MCF 10A (cell line): ENCODE data around the gene PAMR1. TPM values are rescaled to one million over a fixed set of nuclear protein-coding genes. Genes with fewer than 3 reads are reported as not detected.
A peak's percentile ranks its signal among the peaks of the same experiment; 100 is the strongest.

Experiments
- BruUV-seq: library from RNA; stranded (reverse); fragments of 400-500 nt; replicated peaks from 2 replicates; lab custom pipeline; 2021; lab: Mats Ljungman, UMichigan
- CTCF ChIA-PET: fragments of 300-600 bp; sonication (Branson Sonifier 250); formaldehyde crosslinking; extraction: SDS; loops from one replicate; lab custom pipeline; 2021; ENCODE audit warnings: antibody characterized with exemption, inconsistent platforms; lab: Yijun Ruan, JAX
- POLR2A ChIA-PET: fragments of 300-600, 350-650 bp; sonication (Branson Sonifier 250); formaldehyde crosslinking; extraction: SDS; loops from one replicate; lab custom pipeline; 2020; ENCODE audit warnings: antibody characterized with exemption, inconsistent platforms; lab: Yijun Ruan, JAX
- DNase-seq: peaks from one replicate; pipeline ENCODE4 v3.0.0-alpha.2; 2018; ENCODE audit not compliant: unreplicated experiment
- H3K27ac Mint-ChIP-seq: one replicate; pipeline ENCODE4 v1.8.0; 2022; ENCODE audit warnings: mild to moderate bottlenecking, low read depth, mixed read lengths; ENCODE audit not compliant: unreplicated experiment
- H3K27me3 Mint-ChIP-seq: one replicate; pipeline ENCODE4 v1.8.0; 2022; ENCODE audit warnings: mixed read lengths; ENCODE audit not compliant: insufficient read depth, unreplicated experiment
- H3K36me3 Mint-ChIP-seq: one replicate; pipeline ENCODE4 v1.8.0; 2022; ENCODE audit warnings: mild to moderate bottlenecking, moderate library complexity, mixed read lengths; ENCODE audit not compliant: insufficient read depth, unreplicated experiment
- H3K4me1 Mint-ChIP-seq: one replicate; pipeline ENCODE4 v1.8.0; 2022; ENCODE audit warnings: mixed read lengths; ENCODE audit not compliant: insufficient read depth, unreplicated experiment
- H3K4me3 Mint-ChIP-seq: one replicate; pipeline ENCODE4 v1.8.0; 2022; ENCODE audit warnings: mild to moderate bottlenecking, moderate library complexity, mixed read lengths; ENCODE audit not compliant: unreplicated experiment
- H3K9me3 Mint-ChIP-seq: one replicate; pipeline ENCODE4 v1.8.0; 2022; ENCODE audit warnings: mixed read lengths; ENCODE audit not compliant: unreplicated experiment
- intact Hi-C: fragments of 100-400 bp; cut with micrococcal nuclease; formaldehyde crosslinking; loops from 2 replicates; pipeline ENCODE4 v1.14.1; 2022
- total RNA-seq: library from RNA; stranded (reverse); gene quantifications from 2 replicates; pipeline ENCODE4 v1.2.3, GENCODE V29; 2022
- TF ChIP-seq, protein P1 (sequence below): fragments of 200-600 bp; IDR thresholded peaks from one replicate; pipeline ENCODE4 v1.8.0; 2022; ENCODE audit warnings: antibody characterized with exemption, mild to moderate bottlenecking; ENCODE audit not compliant: unreplicated experiment

PAMR1 gene
- total RNA-seq, 1 experiment from 2014 or later, result 0.51 TPM

DNA sequence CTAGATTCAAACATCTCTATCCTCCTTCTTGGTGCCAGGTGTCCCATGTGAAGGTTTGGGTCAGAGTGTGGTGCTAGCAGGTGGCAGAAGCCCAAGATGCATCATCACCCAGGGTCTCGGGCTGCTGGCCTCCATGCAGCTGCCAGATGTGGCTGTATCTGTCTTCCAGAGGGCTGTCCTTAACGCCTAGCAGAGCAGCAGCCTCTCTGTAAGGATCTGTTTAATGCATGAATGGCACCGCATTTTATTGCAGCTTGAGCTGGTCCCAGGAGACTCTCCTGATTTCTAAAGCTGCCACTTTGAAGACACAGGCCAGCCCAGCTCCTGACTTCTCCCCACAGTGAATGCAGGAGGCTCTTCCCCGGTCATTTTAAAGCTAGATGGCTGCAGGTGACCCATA is 132.3 kb downstream of the PAMR1 start:
- Mint-ChIP-seq H3K4me1 (peaks cover 15% of the 10 kb centered on the region), H3K36me3 (no peaks in the 10 kb centered on the region), H3K9me3 (no peaks in the 10 kb centered on the region), H3K4me3 (no peak overlapping the region), H3K27me3 (no peaks in the 10 kb centered on the region), H3K27ac (no peak overlapping the region)
- ChIA-PET POLR2A (interaction anchor here (0.5 to 1.3 kb wide), 4 partner anchors 44 to 618 kb away, joined by 3 to 4 read pairs (median 3); no protein-coding TSS in a partner anchor), CTCF (interaction anchor here (0.6 to 8.3 kb wide), 21 partner anchors 10 to 861 kb away, joined by 3 to 98 read pairs (median 4); no protein-coding TSS in a partner anchor)
- intact Hi-C loops, result loop anchor here (5.0 kb wide), 2 partner anchors 806 to 1026 kb away; no protein-coding TSS in a partner anchor
- TF ChIP-seq, protein P1, sequence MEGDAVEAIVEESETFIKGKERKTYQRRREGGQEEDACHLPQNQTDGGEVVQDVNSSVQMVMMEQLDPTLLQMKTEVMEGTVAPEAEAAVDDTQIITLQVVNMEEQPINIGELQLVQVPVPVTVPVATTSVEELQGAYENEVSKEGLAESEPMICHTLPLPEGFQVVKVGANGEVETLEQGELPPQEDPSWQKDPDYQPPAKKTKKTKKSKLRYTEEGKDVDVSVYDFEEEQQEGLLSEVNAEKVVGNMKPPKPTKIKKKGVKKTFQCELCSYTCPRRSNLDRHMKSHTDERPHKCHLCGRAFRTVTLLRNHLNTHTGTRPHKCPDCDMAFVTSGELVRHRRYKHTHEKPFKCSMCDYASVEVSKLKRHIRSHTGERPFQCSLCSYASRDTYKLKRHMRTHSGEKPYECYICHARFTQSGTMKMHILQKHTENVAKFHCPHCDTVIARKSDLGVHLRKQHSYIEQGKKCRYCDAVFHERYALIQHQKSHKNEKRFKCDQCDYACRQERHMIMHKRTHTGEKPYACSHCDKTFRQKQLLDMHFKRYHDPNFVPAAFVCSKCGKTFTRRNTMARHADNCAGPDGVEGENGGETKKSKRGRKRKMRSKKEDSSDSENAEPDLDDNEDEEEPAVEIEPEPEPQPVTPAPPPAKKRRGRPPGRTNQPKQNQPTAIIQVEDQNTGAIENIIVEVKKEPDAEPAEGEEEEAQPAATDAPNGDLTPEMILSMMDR, result no peak
- DNase-seq, result no peak
- no TSS peak for BruUV-seq

DNA sequence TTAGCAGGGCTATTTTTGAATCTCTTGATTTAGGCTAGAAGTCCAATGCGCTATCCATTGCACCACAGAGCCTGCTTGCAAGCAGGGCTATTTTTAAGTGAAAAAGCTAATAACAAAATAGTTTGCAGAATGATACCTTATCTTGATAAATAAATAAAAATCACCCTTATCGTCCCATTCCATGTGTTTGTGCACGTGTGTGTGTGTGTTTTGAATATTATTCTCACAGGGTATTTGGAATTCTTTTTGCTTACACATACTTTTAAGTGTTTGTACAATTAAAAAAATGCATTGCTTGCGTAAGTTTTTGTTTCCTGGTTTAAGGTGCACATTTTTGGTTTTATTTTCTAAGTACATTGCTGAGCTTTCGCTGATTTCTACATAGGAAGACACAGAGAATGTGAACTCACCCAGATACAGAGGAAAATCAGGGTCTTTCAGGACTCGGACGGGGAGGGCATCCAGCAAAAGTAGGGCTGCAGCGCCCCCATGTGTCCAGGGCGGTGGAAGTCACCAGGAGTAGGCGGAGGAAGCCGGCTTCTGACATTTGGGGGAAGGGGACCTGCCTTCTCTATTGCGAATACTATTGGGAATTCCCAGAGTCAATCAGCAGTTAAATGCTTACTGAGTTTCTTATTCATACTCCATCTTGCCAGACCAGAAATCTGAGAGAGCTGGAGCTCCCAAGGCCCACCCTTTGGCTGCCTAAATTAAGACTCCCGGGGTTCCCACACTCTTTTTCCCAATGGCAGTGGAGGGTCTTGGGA is 133.3 kb downstream of the PAMR1 start:
- intact Hi-C loops, result loop anchor here (1.0 to 5.0 kb wide), 5 partner anchors 394 to 1025 kb away; partner anchors contain the start of gene ELF5
- no peaks in the 10 kb centered on the region for H3K9me3 Mint-ChIP-seq
- no peak overlapping the region for H3K27ac Mint-ChIP-seq
- ChIA-PET CTCF (interaction anchor here (0.6 to 8.3 kb wide), 55 partner anchors 12 to 929 kb away, joined by 3 to 98 read pairs (median 4); partner anchors contain the start of gene PDHX), POLR2A (interaction anchor here (0.5 to 2.7 kb wide), 13 partner anchors 128 to 505 kb away, joined by 3 to 13 read pairs (median 3); partner anchors contain the start of genes APIP and PDHX)
- no peaks in the 10 kb centered on the region for H3K36me3 Mint-ChIP-seq
- H3K4me3 Mint-ChIP-seq, result peak overlapping the region; percentile 62
- peak; percentile 76 for DNase-seq
- peaks cover 15% of the 10 kb centered on the region for H3K4me1 Mint-ChIP-seq
- no TSS peak for BruUV-seq
- TF ChIP-seq, protein P1, result peak; percentile 96
- H3K27me3 Mint-ChIP-seq, result no peaks in the 10 kb centered on the region

DNA sequence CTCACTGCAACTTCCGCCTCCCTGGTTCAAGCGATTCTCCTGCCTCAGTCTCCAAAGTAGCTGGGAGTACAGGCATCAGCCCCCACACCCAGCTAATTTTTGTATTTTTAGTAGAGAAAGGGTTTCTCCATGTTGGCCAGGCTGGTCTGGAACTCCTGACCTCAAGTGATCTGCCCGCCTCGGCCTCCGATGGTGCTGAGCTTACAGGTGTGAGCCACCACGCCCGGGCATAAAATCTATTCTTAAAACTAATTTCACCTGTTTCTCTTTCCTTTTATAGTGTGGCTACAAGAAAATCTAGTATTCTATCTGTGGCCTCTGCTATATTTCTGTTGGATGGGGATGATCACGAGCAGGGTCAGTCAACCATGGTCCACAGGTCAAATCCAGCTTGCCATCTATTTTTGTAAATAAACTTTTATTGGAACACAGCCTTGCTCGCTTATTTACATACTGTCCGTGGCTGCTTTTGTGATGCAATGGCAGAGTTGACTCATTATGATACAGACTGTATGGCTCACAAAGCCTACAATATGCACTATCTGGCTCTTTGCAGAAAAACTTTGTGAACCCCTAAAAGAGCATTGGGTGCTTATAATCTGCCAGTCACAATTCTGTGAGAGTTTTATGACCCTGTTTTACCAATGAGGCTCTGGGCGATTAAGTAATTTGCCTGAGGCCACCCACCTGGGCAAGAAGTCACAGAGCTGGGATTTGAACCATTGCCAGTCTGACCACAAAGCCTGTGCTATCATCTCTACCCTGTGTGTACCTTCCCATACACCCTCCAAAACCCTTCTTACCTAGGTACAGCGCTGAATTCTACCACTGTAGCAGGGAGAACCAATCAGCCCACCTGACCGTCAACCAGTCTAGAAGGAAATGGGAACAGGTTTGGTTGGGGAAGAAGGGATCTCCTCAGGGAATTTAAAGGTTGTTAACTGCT is 134.4 kb downstream of the PAMR1 start:
- no peak overlapping the region for H3K4me3 Mint-ChIP-seq
- no peaks in the 10 kb centered on the region for H3K36me3 Mint-ChIP-seq
- intact Hi-C loops, result loop anchor here (1.0 to 5.0 kb wide), 3 partner anchors 393 to 1024 kb away; no protein-coding TSS in a partner anchor
- TF ChIP-seq, protein P1, result no peak
- peaks cover 15% of the 10 kb centered on the region for H3K4me1 Mint-ChIP-seq
- H3K27ac Mint-ChIP-seq, result no peak overlapping the region
- POLR2A ChIA-PET, result interaction anchor here (0.5 to 2.7 kb wide), 17 partner anchors 27 to 504 kb away, joined by 3 to 13 read pairs (median 3); partner anchors contain the start of genes APIP and PDHX
- CTCF ChIA-PET, result interaction anchor here (0.5 to 8.3 kb wide), 47 partner anchors 13 to 882 kb away, joined by 3 to 98 read pairs (median 4); partner anchors contain the start of gene PDHX
- DNase-seq, result peak; percentile 85
- no TSS peak for BruUV-seq
- no peaks in the 10 kb centered on the region for H3K27me3 Mint-ChIP-seq
- H3K9me3 Mint-ChIP-seq, result no peaks in the 10 kb centered on the region
